ENCODE data around the gene LDLRAD3.
"Not testable (repeated sequence)": the region's sequence is repeated elsewhere in the genome, so short reads cannot be mapped to it uniquely, and the experiment has no call there.

Gene LDLRAD3

GRCh38 chr11:35998634-35999033 lies 54.8 kb downstream of the LDLRAD3 start:
- no peak for DNase-seq

- DNase-seq: no peak
Observed at GRCh38 chr11:36000616-36001190, 56.8 kb downstream of the LDLRAD3 start.

GRCh38 chr11:36002196-36002595 lies 58.3 kb downstream of the LDLRAD3 start:
- no peak for DNase-seq

- no peak for DNase-seq
Observed at GRCh38 chr11:36002796-36003195, 58.9 kb downstream of the LDLRAD3 start.

- DNase-seq: no peak
Observed at GRCh38 chr11:36006556-36006955, 62.7 kb downstream of the LDLRAD3 start.

- DNase-seq: no peak
Observed at GRCh38 chr11:36007127-36007655, 63.3 kb downstream of the LDLRAD3 start.

GRCh38 chr11:36008584-36008983 lies 64.7 kb downstream of the LDLRAD3 start:
- no peak for DNase-seq

- no peak for DNase-seq
Observed at GRCh38 chr11:36009473-36009872, 65.6 kb downstream of the LDLRAD3 start.

- peak; percentile 86 for DNase-seq
Observed at GRCh38 chr11:36010010-36010740, 66.3 kb downstream of the LDLRAD3 start.

GRCh38 chr11:36011574-36011973 lies 67.7 kb downstream of the LDLRAD3 start:
- no peak for DNase-seq

- no peak for DNase-seq
Observed at GRCh38 chr11:36012455-36012854, 68.6 kb downstream of the LDLRAD3 start.

GRCh38 chr11:36012979-36013378 lies 69.1 kb downstream of the LDLRAD3 start:
- no peak for DNase-seq

GRCh38 chr11:36013446-36013845 lies 69.6 kb downstream of the LDLRAD3 start:
- DNase-seq: not testable (repeated sequence)

GRCh38 chr11:36013950-36014897 lies 70.4 kb downstream of the LDLRAD3 start:
- no peak for DNase-seq

- no peak for DNase-seq
Observed at GRCh38 chr11:36014898-36015665, 71.2 kb downstream of the LDLRAD3 start.

- no peak for DNase-seq
Observed at GRCh38 chr11:36015799-36016198, 71.9 kb downstream of the LDLRAD3 start.

- no peak for DNase-seq
Observed at GRCh38 chr11:36016263-36016662, 72.4 kb downstream of the LDLRAD3 start.

GRCh38 chr11:36016709-36017108 lies 72.8 kb downstream of the LDLRAD3 start:
- DNase-seq: no peak

GRCh38 chr11:36019005-36019596 lies 75.2 kb downstream of the LDLRAD3 start:
- DNase-seq: no peak

- no peak for DNase-seq
Observed at GRCh38 chr11:36019722-36020121, 75.9 kb downstream of the LDLRAD3 start.

- DNase-seq: no peak
Observed at GRCh38 chr11:36022882-36023281, 79.0 kb downstream of the LDLRAD3 start.

GRCh38 chr11:36023922-36024321 lies 80.1 kb downstream of the LDLRAD3 start:
- DNase-seq: no peak
